ENCODE measurements around the gene ZNF292.
"Not testable (repeated sequence)": the region's sequence is repeated elsewhere in the genome, so short reads cannot be mapped to it uniquely, and the experiment has no call there.

Gene ZNF292

DNA sequence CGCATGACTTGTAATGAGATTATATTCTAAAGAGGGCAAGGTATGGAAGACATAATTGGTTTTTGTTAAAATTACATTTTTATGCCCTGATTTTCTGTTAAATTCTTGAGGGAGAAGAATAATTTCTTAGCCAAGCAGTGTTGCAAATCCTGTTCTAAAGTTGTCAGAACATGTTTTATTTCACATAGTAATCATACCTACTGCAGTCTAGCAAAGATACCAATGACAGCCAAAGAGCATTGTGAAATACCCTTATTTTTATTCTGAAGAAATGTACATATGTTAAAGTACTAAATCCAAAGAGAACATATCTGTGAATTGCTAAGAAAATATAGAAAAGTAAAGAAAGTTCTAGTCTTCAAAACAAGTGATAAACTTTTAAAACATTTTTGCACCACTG, 127.4 kb downstream of the ZNF292 start:
- no peak for DNase-seq

DNA sequence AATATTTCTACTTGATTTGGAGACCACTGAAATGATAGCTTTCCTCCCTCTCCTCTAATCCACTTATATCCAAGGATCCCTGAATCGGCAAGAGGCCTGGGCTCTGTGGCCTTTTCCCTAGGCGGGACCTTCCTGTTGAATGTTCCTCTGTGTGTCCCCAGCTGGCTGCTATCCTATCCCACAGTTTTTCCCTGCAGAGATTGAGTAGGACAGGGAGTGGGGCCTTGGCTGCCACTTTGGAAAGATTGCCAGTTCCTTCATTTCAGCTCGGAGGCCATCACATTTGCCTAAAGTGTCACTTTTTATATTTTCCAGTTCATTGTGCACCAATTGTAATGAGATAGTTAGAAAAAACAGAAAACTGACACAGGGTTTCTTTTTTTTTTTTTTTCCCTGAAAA, 128.1 kb downstream of the ZNF292 start:
- DNase-seq = no peak

DNA sequence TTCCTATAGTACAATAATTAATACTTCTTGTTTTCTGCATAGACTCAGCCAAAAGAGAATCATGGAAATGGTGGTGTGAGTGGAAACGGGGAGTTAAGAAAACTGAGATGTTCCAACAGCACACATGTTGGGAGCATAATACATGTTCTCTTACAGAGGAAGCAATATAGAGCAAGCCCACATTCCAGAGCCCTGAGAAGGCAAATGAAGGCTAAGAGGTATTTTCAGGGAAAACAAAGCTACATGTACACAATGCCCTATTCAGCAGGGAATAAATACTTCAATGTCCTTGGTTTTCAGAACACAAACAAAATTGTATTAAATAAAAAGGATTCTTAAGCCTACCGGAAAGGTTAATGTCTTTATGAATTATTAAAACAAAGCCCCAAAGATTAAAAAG, 131.9 kb downstream of the ZNF292 start:
- DNase-seq = no peak

DNA sequence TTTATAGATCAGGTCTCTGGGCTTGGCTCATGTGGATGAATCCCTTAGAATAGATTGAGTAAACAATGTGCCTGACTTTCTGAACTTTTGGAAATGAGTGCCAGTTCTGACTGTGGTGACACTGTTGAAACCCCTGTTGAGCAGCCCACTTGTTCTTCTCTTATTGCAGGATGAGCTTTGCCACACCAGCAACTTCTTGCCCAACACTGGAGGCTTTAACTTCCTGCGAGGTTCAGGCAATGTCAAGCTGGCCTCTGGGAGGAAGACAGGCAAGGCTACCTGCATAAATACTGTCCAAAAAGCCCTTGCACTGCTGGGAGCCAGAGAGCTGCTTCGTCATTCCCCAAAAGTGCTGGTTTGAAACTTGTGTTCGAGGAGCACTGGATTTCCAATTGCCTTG, 134.2 kb downstream of the ZNF292 start:
- DNase-seq = no peak

DNA sequence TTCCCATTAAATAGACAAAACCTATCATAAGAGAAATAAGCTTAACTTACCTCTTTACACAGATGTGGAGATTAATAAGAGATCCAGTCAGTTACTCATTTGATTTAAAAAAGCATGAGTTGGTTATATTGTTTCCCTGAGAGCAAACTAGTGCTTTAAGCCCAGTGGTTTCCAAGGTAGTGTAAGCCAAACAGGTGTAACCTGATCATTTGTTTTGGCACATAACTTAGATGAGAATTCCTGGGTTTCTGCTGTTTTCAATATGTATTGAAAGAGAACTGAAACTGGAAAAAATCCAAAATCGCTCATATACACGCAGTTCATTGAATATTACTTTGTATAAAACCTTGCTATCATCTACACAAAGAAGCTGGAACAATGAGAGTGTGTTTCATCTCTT, 136.5 kb downstream of the ZNF292 start:
- peak; percentile 30 for DNase-seq

DNA sequence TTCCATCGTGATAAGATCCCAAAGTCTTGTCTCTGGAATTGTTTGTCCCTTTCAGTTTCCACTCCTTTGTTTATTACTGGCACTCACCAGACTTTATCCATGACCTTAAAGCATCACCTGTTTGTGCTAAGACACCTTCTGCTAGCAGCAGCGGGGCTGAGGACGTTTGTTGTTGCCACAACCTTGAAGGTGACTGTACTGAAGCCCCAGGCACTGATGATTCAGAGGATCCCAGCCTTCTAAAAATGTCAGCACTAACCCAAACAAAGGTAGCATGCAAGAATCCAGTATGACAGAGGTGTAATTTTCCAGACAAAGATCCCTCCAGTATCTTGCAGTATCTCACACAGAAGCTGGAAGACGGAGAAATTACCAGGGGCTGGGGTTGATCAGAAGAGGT, 138.2 kb downstream of the ZNF292 start:
- no peak for DNase-seq

DNA sequence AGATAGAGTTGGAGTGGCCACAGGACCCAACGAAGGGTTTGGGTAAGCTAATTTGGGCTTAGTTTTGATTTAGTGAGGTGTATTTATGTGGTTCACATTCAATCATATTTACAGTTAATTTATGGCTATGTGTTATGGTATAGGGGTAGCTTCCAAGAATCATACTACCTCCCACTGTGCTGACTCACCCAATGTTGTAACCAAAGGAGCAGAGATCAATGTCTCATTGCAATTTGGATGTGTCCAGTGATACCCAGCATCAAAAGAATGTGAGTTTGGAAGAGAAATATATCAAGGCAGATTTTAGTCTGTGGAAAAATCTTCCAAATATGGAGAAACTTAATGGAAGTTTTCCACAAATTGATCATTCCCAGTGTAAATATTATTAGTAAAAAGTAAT, 141.8 kb downstream of the ZNF292 start:
- DNase-seq = no peak

DNA sequence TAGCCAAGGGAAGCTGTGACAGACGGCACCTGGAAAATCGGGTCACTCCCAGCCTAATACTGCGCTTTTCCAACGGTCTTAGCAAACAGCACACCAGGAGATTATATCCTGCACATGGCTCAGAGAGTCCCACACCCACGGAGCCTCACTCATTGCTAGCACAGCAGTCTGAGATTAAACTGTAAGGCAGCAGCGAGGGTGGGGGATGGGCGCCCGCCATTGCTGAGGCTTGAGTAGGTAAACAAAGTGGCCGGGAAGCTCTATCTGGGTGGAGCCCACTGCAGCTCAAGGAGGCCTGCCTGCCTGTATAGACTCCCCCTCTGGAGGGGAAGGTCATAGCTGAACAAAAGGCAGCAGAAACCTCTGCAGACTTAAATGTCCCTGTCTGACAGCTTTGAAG, 145.9 kb downstream of the ZNF292 start:
- DNase-seq = not testable (repeated sequence)

DNA sequence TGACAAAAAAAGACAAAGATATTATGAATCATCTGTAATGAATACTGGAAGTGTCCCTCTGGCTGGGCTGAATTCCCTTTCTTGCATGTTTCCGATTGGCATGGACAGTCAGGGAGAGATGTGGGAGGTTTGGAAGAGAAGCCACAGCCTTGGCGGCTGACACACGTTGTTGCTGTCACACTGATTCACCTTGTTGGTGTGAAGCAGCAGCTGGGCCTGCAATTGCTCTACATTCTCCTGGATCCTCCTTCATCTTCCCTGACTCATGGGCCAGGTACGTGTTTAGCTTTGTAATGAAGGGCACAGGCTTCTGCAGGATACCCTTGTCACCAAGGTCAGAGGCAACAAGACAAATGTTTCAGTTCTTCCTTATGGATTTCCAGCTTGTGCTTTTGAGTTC, 153.6 kb downstream of the ZNF292 start:
- DNase-seq = no peak

DNA sequence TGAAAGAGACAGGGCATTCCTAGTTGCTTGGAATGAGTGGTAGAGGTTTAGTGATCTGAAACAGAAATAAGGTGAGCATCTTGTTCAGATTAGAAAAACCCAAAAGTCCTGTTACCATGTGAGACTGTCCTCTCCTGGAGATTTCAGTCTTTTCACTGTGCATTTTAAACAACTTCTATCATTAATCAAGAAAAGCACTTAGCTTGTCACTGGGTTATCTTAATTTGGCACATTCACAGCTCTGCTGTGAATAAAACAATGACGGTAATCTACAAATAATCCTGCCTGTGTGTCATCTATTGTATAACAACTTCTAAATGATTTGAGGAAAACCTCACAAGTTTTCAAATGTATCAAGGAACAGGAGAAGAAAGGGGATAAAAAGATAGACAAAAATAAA, 157.5 kb downstream of the ZNF292 start:
- no peak for DNase-seq

Measured in NCI-H1092 (cell line).